ENCODE results near the gene SIAE. TPM values are rescaled to one million over a fixed set of nuclear protein-coding genes. Genes with fewer than 3 reads are reported as not detected.

SIAE gene
- total RNA-seq, 6 donors from 2014 or later, result 21.6 to 42.7 (median 29.3) TPM

GRCh38 chr11:124643605-124644425 is 29.7 kb downstream of the SIAE start:
- Histone ChIP-seq H3K4me3 (no peak overlapping the region), H3K36me3 (peaks cover 0 to 14% (median 5%) of the 10 kb centered on the region in 4 donors), H3K27ac (no peak overlapping the region), H3K4me1 (peaks cover 0 to 10% (median 5%) of the 10 kb centered on the region in 4 donors), H3K9me3 (no peaks in the 10 kb centered on the region), H3K27me3 (no peaks in the 10 kb centered on the region)
- ATAC-seq (ENCODE audit: low FRiP score in 2 of 2) (peak in 1 of 2 donors; percentile 87), DNase-seq (no peak)
- TF ChIP-seq, protein P1, sequence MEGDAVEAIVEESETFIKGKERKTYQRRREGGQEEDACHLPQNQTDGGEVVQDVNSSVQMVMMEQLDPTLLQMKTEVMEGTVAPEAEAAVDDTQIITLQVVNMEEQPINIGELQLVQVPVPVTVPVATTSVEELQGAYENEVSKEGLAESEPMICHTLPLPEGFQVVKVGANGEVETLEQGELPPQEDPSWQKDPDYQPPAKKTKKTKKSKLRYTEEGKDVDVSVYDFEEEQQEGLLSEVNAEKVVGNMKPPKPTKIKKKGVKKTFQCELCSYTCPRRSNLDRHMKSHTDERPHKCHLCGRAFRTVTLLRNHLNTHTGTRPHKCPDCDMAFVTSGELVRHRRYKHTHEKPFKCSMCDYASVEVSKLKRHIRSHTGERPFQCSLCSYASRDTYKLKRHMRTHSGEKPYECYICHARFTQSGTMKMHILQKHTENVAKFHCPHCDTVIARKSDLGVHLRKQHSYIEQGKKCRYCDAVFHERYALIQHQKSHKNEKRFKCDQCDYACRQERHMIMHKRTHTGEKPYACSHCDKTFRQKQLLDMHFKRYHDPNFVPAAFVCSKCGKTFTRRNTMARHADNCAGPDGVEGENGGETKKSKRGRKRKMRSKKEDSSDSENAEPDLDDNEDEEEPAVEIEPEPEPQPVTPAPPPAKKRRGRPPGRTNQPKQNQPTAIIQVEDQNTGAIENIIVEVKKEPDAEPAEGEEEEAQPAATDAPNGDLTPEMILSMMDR (IDR thresholded peaks at IDR 0.05), result no peak
- no peak for TF ChIP-seq POLR2AphosphoS5 (IDR thresholded peaks at IDR 0.05)
- TF ChIP-seq EP300 (IDR thresholded peaks at IDR 0.05), result no peak
- TF ChIP-seq POLR2A (IDR thresholded peaks at IDR 0.05), result no peak
- WGBS, 2 donors, result 40 to 46% methylated on average over 3 of the region's 3 CpGs

DNA sequence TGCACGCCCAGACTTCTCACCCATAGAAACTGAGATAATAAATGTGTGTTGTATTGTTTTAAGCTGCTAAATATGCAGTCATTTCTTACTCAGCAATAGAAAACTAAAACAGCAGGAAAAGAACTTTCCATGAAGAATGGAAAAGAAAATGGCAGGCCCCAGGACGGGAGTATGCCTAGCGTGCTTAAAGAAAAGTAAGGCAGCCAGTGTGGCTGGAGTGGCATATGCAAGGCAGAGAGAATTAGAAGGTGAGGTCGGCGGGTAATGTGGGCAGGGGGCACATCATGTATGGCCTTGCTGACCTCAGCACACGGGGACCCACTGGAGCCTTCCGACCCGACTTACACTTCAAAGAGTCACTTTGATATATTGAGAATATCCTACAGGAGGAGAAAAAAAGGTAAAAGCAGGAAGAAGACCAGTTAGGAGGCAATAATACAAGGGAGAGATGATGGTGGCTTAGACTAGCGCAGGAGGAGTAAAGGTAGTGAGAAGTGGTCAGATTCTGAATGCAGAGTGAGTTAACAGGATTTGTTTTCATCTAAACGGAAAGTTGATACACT is 30.4 kb downstream of the SIAE start:
- no peaks in the 10 kb centered on the region for H3K9me3 ChIP-seq
- WGBS, 2 donors, result 82 to 86% methylated on average over 10 of the region's 10 CpGs
- H3K27me3 ChIP-seq, result no peaks in the 10 kb centered on the region
- H3K27ac ChIP-seq, result no peak overlapping the region
- H3K4me3 ChIP-seq, result no peak overlapping the region
- peaks cover 0 to 19% (median 9%) of the 10 kb centered on the region in 4 donors for H3K36me3 ChIP-seq
- TF ChIP-seq, protein P1 (IDR thresholded peaks at IDR 0.05), result no peak
- TF ChIP-seq POLR2AphosphoS5 (IDR thresholded peaks at IDR 0.05), result no peak
- no peak for TF ChIP-seq POLR2A (IDR thresholded peaks at IDR 0.05)
- TF ChIP-seq EP300 (IDR thresholded peaks at IDR 0.05), result no peak
- DNase-seq, result no peak
- ATAC-seq (ENCODE audit: low FRiP score in 2 of 2), result no peak
- H3K4me1 ChIP-seq, result peaks cover 0 to 10% (median 5%) of the 10 kb centered on the region in 4 donors

DNA sequence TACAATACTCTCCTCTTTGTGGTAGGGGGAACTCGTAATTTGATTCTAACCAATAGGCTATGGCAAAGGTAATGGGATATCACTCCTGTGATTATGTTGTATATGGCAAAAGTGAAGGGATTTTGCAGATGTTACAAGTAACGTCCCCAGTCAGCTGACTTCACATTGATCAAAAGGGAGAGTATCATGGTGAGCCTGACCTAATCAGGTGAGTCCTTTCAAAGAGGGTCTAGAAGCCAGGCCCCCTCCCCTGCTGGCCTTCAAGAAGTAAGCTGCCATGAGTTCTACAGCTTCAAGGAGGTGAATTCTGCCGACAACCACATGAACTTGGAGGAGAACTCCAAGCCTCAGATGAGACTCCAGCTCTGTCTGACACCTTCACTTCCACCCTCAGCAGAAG is 30.9 kb downstream of the SIAE start:
- TF ChIP-seq POLR2AphosphoS5 (IDR thresholded peaks at IDR 0.05) (no peak), EP300 (IDR thresholded peaks at IDR 0.05) (no peak), POLR2A (IDR thresholded peaks at IDR 0.05) (no peak)
- TF ChIP-seq, protein P1 (IDR thresholded peaks at IDR 0.05), result no peak
- no peak for DNase-seq
- no peaks in the 10 kb centered on the region for H3K9me3 ChIP-seq
- WGBS, 2 donors, result 94 to 95% methylated on average over 2 to 3 of the region's 3 CpGs
- H3K36me3 ChIP-seq, result peaks cover 0 to 24% (median 11%) of the 10 kb centered on the region in 4 donors
- no peak overlapping the region for H3K27ac ChIP-seq
- peaks cover 0 to 10% (median 5%) of the 10 kb centered on the region in 4 donors for H3K4me1 ChIP-seq
- H3K27me3 ChIP-seq, result no peaks in the 10 kb centered on the region
- no peak overlapping the region for H3K4me3 ChIP-seq
- no peak for ATAC-seq (ENCODE audit: low FRiP score in 2 of 2)

DNA sequence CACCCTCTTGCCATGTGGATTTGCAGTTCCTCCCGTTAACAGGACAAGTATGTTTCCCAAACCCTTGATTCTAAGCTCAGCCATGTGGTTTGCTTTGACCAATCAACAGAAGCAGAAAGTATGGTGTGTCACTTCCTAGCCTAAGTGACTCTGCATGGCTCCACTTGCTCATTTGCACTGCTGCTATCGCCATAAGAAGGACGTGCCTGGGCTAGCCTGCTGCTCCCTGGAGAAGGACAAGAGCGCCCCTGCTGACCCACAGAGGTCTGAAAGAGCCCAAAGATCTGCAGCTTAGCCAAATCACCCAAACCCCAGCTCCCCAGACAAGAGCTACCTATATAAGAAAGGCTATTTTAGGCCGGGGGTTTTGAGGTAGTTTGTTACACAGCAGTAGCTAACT is 32.9 kb downstream of the SIAE start:
- no peak for ATAC-seq (ENCODE audit: low FRiP score in 2 of 2)
- H3K36me3 ChIP-seq, result peaks cover 6 to 43% (median 25%) of the 10 kb centered on the region in 4 donors
- no peak for TF ChIP-seq POLR2AphosphoS5 (IDR thresholded peaks at IDR 0.05)
- TF ChIP-seq, protein P1 (IDR thresholded peaks at IDR 0.05), result no peak
- TF ChIP-seq EP300 (IDR thresholded peaks at IDR 0.05), result no peak
- WGBS, 2 donors, result 86 to 90% methylated on average over 5 of the region's 5 CpGs
- H3K27me3 ChIP-seq, result no peaks in the 10 kb centered on the region
- no peak overlapping the region for H3K27ac ChIP-seq
- H3K4me1 ChIP-seq, result peaks cover 0 to 10% (median 5%) of the 10 kb centered on the region in 4 donors
- DNase-seq, result no peak
- H3K9me3 ChIP-seq, result no peaks in the 10 kb centered on the region
- no peak overlapping the region for H3K4me3 ChIP-seq
